ENCODE measurements around the gene KRTAP2-1.
"Not testable (repeated sequence)": the region's sequence is repeated elsewhere in the genome, so short reads cannot be mapped to it uniquely, and the experiment has no call there.

KRTAP2-1 gene

DNA sequence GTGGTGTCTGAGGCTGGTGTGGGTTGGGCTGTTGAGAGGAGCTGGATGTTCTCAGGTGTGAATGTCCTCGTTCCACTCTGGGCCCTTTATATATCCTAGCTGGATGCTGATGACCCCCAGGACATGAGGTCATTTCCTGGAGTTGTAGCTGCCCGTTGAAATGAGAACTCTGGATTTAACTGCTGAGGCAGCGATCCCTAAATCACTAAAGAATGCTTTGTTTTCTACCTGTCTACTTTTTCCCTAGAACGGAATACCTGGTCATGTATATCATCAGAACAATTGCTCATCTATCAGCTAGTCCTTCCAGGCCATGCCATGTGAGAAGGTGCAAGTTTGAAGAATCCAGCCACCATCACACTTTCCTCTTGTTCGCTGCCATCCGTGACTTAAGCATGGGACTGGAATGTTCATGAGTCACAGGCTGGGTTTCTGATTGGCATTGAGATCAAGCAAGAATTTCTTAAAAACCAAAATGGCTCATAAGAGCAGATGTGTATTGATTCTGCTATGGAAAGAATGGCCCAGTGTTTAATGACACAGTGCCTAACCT is 13.0 kb upstream of the KRTAP2-1 start, which contains the start of gene KRTAP2-3:
TSS of gene KRTAP2-3 (minus strand) at position 63 of the 553 bp plus-strand sequence. CDS start 64 bp downstream, outside the sequence.
- TF ChIP-seq, protein P1, sequence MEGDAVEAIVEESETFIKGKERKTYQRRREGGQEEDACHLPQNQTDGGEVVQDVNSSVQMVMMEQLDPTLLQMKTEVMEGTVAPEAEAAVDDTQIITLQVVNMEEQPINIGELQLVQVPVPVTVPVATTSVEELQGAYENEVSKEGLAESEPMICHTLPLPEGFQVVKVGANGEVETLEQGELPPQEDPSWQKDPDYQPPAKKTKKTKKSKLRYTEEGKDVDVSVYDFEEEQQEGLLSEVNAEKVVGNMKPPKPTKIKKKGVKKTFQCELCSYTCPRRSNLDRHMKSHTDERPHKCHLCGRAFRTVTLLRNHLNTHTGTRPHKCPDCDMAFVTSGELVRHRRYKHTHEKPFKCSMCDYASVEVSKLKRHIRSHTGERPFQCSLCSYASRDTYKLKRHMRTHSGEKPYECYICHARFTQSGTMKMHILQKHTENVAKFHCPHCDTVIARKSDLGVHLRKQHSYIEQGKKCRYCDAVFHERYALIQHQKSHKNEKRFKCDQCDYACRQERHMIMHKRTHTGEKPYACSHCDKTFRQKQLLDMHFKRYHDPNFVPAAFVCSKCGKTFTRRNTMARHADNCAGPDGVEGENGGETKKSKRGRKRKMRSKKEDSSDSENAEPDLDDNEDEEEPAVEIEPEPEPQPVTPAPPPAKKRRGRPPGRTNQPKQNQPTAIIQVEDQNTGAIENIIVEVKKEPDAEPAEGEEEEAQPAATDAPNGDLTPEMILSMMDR (conservative IDR thresholded peaks at IDR 0.05), result no peak
- no peak for TF ChIP-seq ZFX (IDR thresholded peaks at IDR 0.05)
- no peak within 1 kb of the TSS for H3K27ac ChIP-seq

DNA sequence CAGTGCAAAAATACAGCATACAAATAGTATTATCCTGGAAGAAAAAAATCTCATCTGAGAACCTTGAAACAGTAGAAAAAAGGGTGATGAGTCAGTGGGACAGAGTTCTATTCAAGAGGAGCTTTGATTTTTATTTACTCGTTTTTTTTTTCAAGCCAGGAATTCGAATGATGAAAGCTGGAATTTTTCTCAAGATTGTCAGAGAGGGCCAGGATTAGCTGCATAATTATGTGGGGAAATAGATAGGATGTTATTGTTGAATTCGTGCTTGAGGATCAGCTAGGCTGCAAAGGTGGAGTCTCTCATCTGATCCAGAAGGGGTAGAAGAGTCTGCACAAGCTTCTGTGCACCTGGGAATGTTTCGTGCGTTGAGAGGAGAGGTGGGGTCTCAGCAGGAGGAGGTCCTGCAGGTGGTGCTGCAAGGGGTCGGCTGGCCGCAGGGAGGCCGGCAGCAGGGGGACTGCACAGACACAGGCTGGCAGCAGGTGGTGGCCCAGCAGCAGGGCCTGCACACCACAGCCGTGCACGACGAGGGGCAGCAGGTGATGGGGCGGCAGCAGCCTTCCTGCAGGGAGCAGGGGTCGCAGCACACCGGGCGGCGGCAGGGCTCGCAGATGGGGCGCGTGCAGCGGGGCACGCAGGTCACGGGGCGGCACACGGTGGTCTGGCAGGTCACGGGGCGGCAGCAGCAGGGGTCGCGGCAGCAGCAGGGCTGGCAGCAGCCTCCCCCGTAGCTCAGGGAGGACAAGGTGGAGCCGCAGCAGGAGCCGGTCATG is 12.3 kb upstream of the KRTAP2-1 start:
- not testable (repeated sequence) for H3K27ac ChIP-seq

DNA sequence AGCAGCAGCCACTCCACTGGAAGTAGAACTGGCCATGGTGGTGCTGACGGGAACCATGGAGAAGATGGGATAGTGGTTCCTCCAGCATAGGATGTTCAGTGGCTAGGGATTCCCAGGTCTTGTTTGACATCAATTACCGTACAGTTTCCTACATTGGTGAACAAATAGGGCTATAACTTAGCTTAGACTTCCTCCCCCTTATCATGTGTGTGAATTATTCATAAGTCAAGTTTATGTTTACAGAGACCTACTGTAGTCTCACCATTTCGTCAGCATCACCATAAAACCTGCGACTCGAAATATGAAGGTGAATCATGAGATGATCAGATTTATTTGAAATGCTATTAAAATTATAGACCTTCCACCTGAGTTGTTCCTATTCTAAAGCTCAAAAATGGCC is 11.6 kb upstream of the KRTAP2-1 start:
- TF ChIP-seq ZFX (IDR thresholded peaks at IDR 0.05), result no peak
- TF ChIP-seq, protein P1 (conservative IDR thresholded peaks at IDR 0.05), result no peak
- no peak overlapping the region for H3K27ac ChIP-seq

DNA sequence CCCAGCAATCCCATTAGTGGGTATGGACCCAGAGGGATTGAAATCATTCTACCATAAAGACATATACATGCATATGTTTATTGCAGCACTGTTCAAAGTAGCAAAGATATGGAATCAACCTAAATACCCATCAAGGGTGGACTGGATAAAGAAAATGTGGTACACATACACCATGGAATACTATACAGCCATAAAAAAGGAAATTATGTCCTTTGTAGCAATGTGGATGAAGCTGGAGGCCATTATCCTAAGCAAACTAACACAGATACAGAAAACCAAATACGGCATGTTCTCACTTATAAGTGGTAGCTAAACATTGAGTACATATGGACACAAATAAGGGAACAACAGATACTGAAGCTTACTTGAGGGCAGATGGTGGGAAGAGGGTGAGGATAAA is 10.4 kb upstream of the KRTAP2-1 start:
- H3K27ac ChIP-seq, result no peak overlapping the region
- TF ChIP-seq, protein P1 (conservative IDR thresholded peaks at IDR 0.05), result no peak
- no peak for TF ChIP-seq ZFX (IDR thresholded peaks at IDR 0.05)

DNA sequence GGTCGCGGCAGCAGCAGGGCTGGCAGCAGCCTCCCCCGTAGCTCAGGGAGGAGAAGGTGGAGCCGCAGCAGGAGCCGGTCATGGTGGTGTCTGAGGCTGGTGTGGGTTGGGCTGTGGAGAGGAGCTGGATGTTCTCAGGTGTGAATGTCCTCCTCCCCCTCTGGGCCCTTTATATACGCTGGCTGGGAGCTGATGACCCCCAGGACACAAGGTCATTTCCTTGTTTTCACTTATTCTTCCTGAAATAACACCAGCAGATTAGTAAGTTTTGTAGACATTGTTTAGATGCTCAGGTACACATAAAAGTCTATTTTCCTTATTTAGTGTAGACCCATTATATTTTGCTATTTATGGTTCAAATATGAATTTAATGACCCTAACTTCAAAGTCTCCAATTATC is 8.0 kb upstream of the KRTAP2-1 start, which contains the start of gene KRTAP2-2:
TSS of gene KRTAP2-2 (minus strand) at position 101 of the 400 bp plus-strand sequence. CDS start at position 82, 19 bp downstream.
- not testable (repeated sequence) for H3K27ac ChIP-seq

DNA sequence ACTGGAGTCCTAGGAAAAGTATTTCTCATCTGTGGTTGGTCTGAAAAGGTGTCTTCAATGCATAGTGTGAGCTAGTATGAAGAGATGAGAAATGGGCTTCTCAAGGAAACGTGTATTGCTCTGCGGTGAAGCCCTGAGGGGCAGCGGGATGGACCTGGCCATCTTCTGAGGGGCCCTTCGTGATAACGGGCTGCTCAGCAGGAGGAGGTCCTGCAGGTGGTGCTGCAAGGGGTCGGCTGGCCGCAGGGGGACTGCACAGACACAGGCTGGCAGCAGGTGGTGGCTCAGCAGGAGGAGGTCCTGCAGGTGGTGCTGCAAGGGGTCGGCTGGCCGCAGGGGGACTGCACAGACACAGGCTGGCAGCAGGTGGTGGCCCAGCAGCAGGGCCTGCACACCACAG is 7.4 kb upstream of the KRTAP2-1 start:
- H3K27ac ChIP-seq, result not testable (repeated sequence)

DNA sequence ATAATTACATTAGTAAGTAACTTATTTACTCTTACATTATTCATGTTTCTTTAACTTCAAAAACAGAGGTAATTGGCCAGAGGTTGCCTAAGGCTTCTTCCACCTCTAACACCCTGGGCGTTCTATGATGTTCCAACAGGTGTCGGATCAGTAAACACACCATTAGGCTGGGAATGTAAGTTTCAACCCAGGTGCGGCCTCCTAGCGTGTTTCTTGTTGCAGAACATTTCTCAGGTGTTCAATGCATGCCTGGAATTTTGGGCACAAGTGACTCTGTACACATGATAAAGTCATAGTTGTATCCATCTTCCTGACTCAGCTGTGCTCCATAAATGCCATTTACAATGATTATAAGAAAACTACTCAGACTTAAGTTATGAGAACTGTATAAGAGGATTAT is 6.9 kb upstream of the KRTAP2-1 start:
- no peak overlapping the region for H3K27ac ChIP-seq
- no peak for TF ChIP-seq ZFX (IDR thresholded peaks at IDR 0.05)

DNA sequence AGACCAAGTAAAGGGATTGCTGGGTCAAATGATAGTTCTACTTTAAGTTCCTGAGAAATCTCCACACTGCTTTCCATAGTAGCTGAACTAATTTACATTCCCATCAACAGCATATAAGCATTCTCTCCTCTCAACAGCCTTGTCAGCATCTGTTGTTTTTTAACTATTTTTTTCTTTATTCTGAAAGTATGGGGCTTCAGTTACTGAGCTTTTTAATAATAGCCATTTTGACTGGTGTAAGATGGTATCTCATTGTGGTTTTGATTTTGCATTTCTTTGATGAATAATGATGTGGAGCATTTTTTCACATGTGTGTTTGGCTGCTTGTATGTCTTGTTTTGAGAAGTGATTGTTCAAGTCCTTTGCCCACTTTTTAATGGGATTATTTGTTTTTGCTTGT is 5.5 kb upstream of the KRTAP2-1 start:
- TF ChIP-seq ZFX (IDR thresholded peaks at IDR 0.05), result no peak
- TF ChIP-seq, protein P1 (conservative IDR thresholded peaks at IDR 0.05), result no peak
- no peak overlapping the region for H3K27ac ChIP-seq

DNA sequence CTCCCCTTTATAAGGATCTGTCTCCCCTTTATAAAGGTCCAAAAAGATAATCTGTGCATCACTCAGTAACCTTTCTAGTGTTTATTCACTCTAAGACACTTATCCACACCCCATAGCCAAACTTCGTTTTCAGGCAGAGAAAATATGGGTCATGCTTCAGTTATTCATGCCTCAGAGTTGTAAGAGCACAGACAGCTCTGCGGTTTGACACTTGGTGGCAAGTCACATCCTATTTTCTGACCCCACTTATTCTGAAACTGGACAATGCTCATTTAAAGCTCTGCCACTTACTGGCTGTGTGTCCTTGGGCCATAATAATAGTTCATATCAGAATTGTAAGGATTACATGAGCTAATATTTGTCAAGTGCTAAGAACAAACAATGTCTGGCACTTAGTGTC is 2.0 kb upstream of the KRTAP2-1 start:
- TF ChIP-seq ZFX (IDR thresholded peaks at IDR 0.05), result no peak
- no peak overlapping the region for H3K27ac ChIP-seq

DNA sequence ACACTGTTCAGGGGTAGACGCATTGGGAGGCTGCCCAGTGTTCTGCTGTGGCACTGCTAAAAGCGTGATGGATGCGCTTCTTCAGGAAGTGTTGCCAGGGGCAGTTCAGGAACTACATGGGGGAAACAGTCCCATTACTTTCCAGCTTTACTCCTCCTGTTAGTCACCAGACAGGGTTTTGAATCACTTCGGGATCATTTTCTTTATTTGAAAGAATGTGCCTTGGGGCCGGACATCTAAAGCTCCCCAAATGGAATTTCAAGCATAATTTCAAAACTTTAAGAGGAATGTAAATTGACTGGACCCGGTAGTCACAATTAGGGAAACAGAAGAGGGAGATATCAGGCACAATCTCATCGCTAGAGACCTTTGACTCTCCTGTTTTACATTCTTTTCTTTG is 1.3 kb upstream of the KRTAP2-1 start:
- H3K27ac ChIP-seq, result no peak overlapping the region
- TF ChIP-seq, protein P1 (conservative IDR thresholded peaks at IDR 0.05), result no peak
- TF ChIP-seq ZFX (IDR thresholded peaks at IDR 0.05), result no peak
